ENCODE data around the gene TMIE. TPM values are rescaled to one million over a fixed set of nuclear protein-coding genes. Genes with fewer than 3 reads are reported as not detected.
"Not testable (repeated sequence)": the region's sequence is repeated elsewhere in the genome, so short reads cannot be mapped to it uniquely, and the experiment has no call there.

TMIE gene
- total RNA-seq, 1 experiment from 2014 or later = 0.59 TPM

GRCh38 chr3:46692566-46692990 lies 8.6 kb upstream of the TMIE start:
- peak; percentile 77 for DNase-seq
- Histone ChIP-seq H3K27me3 (ENCODE audit: control insufficient read depth, insufficient read depth, low read length) (peaks cover 20% of the 10 kb centered on the region), H3K36me3 (replicated peaks; ENCODE audit: control insufficient read depth, insufficient read depth, low read length) (no peaks in the 10 kb centered on the region), H3K4me3 (ENCODE audit: insufficient read depth, low read depth, low read length) (peak overlapping the region; percentile 75)

- Histone ChIP-seq H3K4me3 (ENCODE audit: insufficient read depth, low read depth, low read length) (peak within 1 kb of the TSS; percentile 75), H3K36me3 (replicated peaks; ENCODE audit: control insufficient read depth, insufficient read depth, low read length) (no peaks in the 10 kb centered on the region), H3K27me3 (ENCODE audit: control insufficient read depth, insufficient read depth, low read length) (peaks cover 20% of the 10 kb centered on the region)
- peak; percentile 99 for DNase-seq
Observed at GRCh38 chr3:46693038-46693891, 7.9 kb upstream of the TMIE start, which contains the start of gene ALS2CL. Gene ALS2CL (minus strand): TSS chr3:46693679. CDS start chr3:46689440, 4,239 bp downstream.

- peaks cover 20% of the 10 kb centered on the region for H3K27me3 ChIP-seq (ENCODE audit: control insufficient read depth, insufficient read depth, low read length)
- DNase-seq = no peak
- H3K36me3 ChIP-seq (replicated peaks; ENCODE audit: control insufficient read depth, insufficient read depth, low read length) = no peaks in the 10 kb centered on the region
- H3K4me3 ChIP-seq (ENCODE audit: insufficient read depth, low read depth, low read length) = peak overlapping the region; percentile 33
Observed at GRCh38 chr3:46693892-46694226, 7.3 kb upstream of the TMIE start.

GRCh38 chr3:46694520-46694919 lies 6.7 kb upstream of the TMIE start:
- no peak for DNase-seq
- H3K27me3 ChIP-seq (ENCODE audit: control insufficient read depth, insufficient read depth, low read length) = peaks cover 20% of the 10 kb centered on the region
- no peak overlapping the region for H3K4me3 ChIP-seq (ENCODE audit: insufficient read depth, low read depth, low read length)
- H3K36me3 ChIP-seq (replicated peaks; ENCODE audit: control insufficient read depth, insufficient read depth, low read length) = no peaks in the 10 kb centered on the region

GRCh38 chr3:46695177-46695961 lies 5.8 kb upstream of the TMIE start:
- Histone ChIP-seq H3K4me3 (ENCODE audit: insufficient read depth, low read depth, low read length) (no peak overlapping the region), H3K27me3 (ENCODE audit: control insufficient read depth, insufficient read depth, low read length) (peaks cover 20% of the 10 kb centered on the region), H3K36me3 (replicated peaks; ENCODE audit: control insufficient read depth, insufficient read depth, low read length) (no peaks in the 10 kb centered on the region)
- peak; percentile 88 for DNase-seq

- Histone ChIP-seq H3K4me3 (ENCODE audit: insufficient read depth, low read depth, low read length) (no peak overlapping the region), H3K27me3 (ENCODE audit: control insufficient read depth, insufficient read depth, low read length) (peaks cover 18% of the 10 kb centered on the region), H3K36me3 (replicated peaks; ENCODE audit: control insufficient read depth, insufficient read depth, low read length) (no peaks in the 10 kb centered on the region)
- DNase-seq = no peak
Observed at GRCh38 chr3:46695962-46696894, 5.0 kb upstream of the TMIE start.

- Histone ChIP-seq H3K36me3 (replicated peaks; ENCODE audit: control insufficient read depth, insufficient read depth, low read length) (no peaks in the 10 kb centered on the region), H3K27me3 (ENCODE audit: control insufficient read depth, insufficient read depth, low read length) (peaks cover 3% of the 10 kb centered on the region), H3K4me3 (ENCODE audit: insufficient read depth, low read depth, low read length) (no peak overlapping the region)
- no peak for DNase-seq
Observed at GRCh38 chr3:46699676-46700523, 1.3 kb upstream of the TMIE start.

GRCh38 chr3:46700772-46701171 lies 420 bp upstream of the TMIE start:
- Histone ChIP-seq H3K36me3 (replicated peaks; ENCODE audit: control insufficient read depth, insufficient read depth, low read length) (no peaks in the 10 kb centered on the region), H3K27me3 (ENCODE audit: control insufficient read depth, insufficient read depth, low read length) (peaks cover 3% of the 10 kb centered on the region), H3K4me3 (ENCODE audit: insufficient read depth, low read depth, low read length) (no peak overlapping the region)
- no peak for DNase-seq

GRCh38 chr3:46702246-46703012 lies 1.2 kb downstream of the TMIE start:
- no peak overlapping the region for H3K4me3 ChIP-seq (ENCODE audit: insufficient read depth, low read depth, low read length)

GRCh38 chr3:46703013-46703520 lies 1.9 kb downstream of the TMIE start:
- DNase-seq = no peak
- H3K27me3 ChIP-seq (ENCODE audit: control insufficient read depth, insufficient read depth, low read length) = peaks cover 3% of the 10 kb centered on the region
- H3K4me3 ChIP-seq (ENCODE audit: insufficient read depth, low read depth, low read length) = no peak overlapping the region
- H3K36me3 ChIP-seq (replicated peaks; ENCODE audit: control insufficient read depth, insufficient read depth, low read length) = no peaks in the 10 kb centered on the region

More at GRCh38 chr3:46702246-46703012, 1.2 kb downstream of the TMIE start:
- no peak for DNase-seq
- Histone ChIP-seq H3K36me3 (replicated peaks; ENCODE audit: control insufficient read depth, insufficient read depth, low read length) (no peaks in the 10 kb centered on the region), H3K27me3 (ENCODE audit: control insufficient read depth, insufficient read depth, low read length) (peaks cover 3% of the 10 kb centered on the region)

GRCh38 chr3:46704346-46704745 lies 3.2 kb downstream of the TMIE start:
- H3K4me3 ChIP-seq (ENCODE audit: insufficient read depth, low read depth, low read length); H3K36me3 ChIP-seq (replicated peaks; ENCODE audit: control insufficient read depth, insufficient read depth, low read length); H3K27me3 ChIP-seq (ENCODE audit: control insufficient read depth, insufficient read depth, low read length); DNase-seq: not testable (repeated sequence)

GRCh38 chr3:46705022-46705530 lies 3.9 kb downstream of the TMIE start:
- peak; percentile 90 for DNase-seq
- Histone ChIP-seq H3K4me3 (ENCODE audit: insufficient read depth, low read depth, low read length) (no peak overlapping the region), H3K36me3 (replicated peaks; ENCODE audit: control insufficient read depth, insufficient read depth, low read length) (no peaks in the 10 kb centered on the region), H3K27me3 (ENCODE audit: control insufficient read depth, insufficient read depth, low read length) (peaks cover 3% of the 10 kb centered on the region)

All from H7 (cell line).